ENCODE data around the gene ALPP. TPM values are rescaled to one million over a fixed set of nuclear protein-coding genes. Genes with fewer than 3 reads are reported as not detected.

The ALPP gene
- total RNA-seq, 1 donor from 2014 or later = not detected

- Mint-ChIP-seq H3K9me3 (ENCODE audit: unreplicated experiment) (no peaks in the 10 kb centered on the region), H3K36me3 (ENCODE audit: unreplicated experiment) (no peaks in the 10 kb centered on the region), H3K4me1 (ENCODE audit: unreplicated experiment) (no peaks in the 10 kb centered on the region), H3K27ac (ENCODE audit: unreplicated experiment) (no peak overlapping the region), H3K27me3 (ENCODE audit: unreplicated experiment) (peaks cover 4% of the 10 kb centered on the region), H3K4me3 (ENCODE audit: unreplicated experiment) (no peak overlapping the region)
- TF ChIP-seq, protein P1, sequence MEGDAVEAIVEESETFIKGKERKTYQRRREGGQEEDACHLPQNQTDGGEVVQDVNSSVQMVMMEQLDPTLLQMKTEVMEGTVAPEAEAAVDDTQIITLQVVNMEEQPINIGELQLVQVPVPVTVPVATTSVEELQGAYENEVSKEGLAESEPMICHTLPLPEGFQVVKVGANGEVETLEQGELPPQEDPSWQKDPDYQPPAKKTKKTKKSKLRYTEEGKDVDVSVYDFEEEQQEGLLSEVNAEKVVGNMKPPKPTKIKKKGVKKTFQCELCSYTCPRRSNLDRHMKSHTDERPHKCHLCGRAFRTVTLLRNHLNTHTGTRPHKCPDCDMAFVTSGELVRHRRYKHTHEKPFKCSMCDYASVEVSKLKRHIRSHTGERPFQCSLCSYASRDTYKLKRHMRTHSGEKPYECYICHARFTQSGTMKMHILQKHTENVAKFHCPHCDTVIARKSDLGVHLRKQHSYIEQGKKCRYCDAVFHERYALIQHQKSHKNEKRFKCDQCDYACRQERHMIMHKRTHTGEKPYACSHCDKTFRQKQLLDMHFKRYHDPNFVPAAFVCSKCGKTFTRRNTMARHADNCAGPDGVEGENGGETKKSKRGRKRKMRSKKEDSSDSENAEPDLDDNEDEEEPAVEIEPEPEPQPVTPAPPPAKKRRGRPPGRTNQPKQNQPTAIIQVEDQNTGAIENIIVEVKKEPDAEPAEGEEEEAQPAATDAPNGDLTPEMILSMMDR (IDR thresholded peaks at IDR 0.05) = no peak
- DNase-seq (ENCODE audit: extremely low spot score, unreplicated experiment) = no peak
Measured at GRCh38 chr2:232431705-232432590, 53.4 kb downstream of the ALPP start.

Other genes with a start within 250 kb of the ALPP start
- not detected in 2 replicates for gene ALPG, start 28.1 kb downstream of the ALPP start, total RNA-seq
- not detected in 2 replicates for gene ALPI, start 77.4 kb downstream of the ALPP start, total RNA-seq
- 0.13 and 0.60 TPM in 2 replicates for gene ECEL1, start 109.1 kb downstream of the ALPP start, total RNA-seq
- not detected in 2 replicates for gene PRSS56, start 141.6 kb downstream of the ALPP start, total RNA-seq
- gene CHRND, start 147.4 kb downstream of the ALPP start, total RNA-seq = not detected in 2 replicates
- not detected in 2 replicates for gene CHRNG, start 160.9 kb downstream of the ALPP start, total RNA-seq
- 6.7 and 8.2 TPM in 2 replicates for gene TIGD1, start 171.8 kb downstream of the ALPP start, total RNA-seq
- gene EIF4E2, start 171.9 kb downstream of the ALPP start, total RNA-seq = 88.4 and 90.5 TPM in 2 replicates

Measured in osteocyte (in vitro differentiated cells).